HepG2 (cell line): ENCODE results near the gene SOX12. TPM values are rescaled to one million over a fixed set of nuclear protein-coding genes. Genes with fewer than 3 reads are reported as not detected.

Source experiments
- CHD4 ChIP-seq: fragments of 200-600 bp; sonication (generic); IDR thresholded peaks from 2 replicates; pipeline ENCODE4 v1.7.0; 2017; ENCODE audit warnings: mild to moderate bottlenecking, low read length, borderline replicate concordance
- FIP1L1 ChIP-seq: fragments of 200-400 bp; formaldehyde crosslinking; IDR thresholded peaks from 2 replicates; pipeline ENCODE4 v1.6.1; 2018; ENCODE audit warnings: low read depth, mild to moderate bottlenecking, low read length, moderate library complexity, borderline replicate concordance; ENCODE audit not compliant: insufficient read depth
- KLF15 ChIP-seq: sonication (generic); formaldehyde crosslinking; IDR thresholded peaks from 2 replicates; pipeline ENCODE4 v1.8.1; 2023; ENCODE audit warnings: borderline replicate concordance, mild to moderate bottlenecking, inconsistent platforms, missing genetic modification reagents, mixed read lengths
- POGZ ChIP-seq: sonication (generic); formaldehyde crosslinking; IDR thresholded peaks from 2 replicates; pipeline ENCODE4 v1.4.0; 2020; ENCODE audit warnings: mild to moderate bottlenecking, missing genetic modification reagents
- RELA ChIP-seq: sonication (generic); formaldehyde crosslinking; IDR thresholded peaks from 2 replicates; pipeline ENCODE4 v1.4.0; 2020; ENCODE audit warnings: missing genetic modification reagents
- SALL2 ChIP-seq: sonication (generic); formaldehyde crosslinking; IDR thresholded peaks from 2 replicates; pipeline ENCODE4 v1.8.1; 2023; ENCODE audit warnings: mild to moderate bottlenecking, missing genetic modification reagents, inconsistent platforms
- SRSF9 ChIP-seq: fragments of 200-400 bp; formaldehyde crosslinking; IDR thresholded peaks from 2 replicates; pipeline ENCODE4 v1.6.1; 2018; ENCODE audit warnings: borderline replicate concordance, mild to moderate bottlenecking, low read depth, low read length; ENCODE audit not compliant: insufficient read depth, poor library complexity, severe bottlenecking
- TEAD3 ChIP-seq: optimal IDR thresholded peaks from 2 replicates; pipeline ENCODE3; 2016; ENCODE audit warnings: borderline replicate concordance
- ZBTB7A ChIP-seq: sonication (generic); formaldehyde crosslinking; IDR thresholded peaks from 2 replicates; pipeline ENCODE4 v1.8.0; 2022; ENCODE audit warnings: mild to moderate bottlenecking, missing genetic modification reagents
- ZEB1 ChIP-seq: IDR thresholded peaks from 2 replicates; pipeline ENCODE4 v1.6.1; 2012; ENCODE audit warnings: mild to moderate bottlenecking, low read depth, inconsistent platforms; ENCODE audit not compliant: insufficient replicate concordance
- ZFP36 ChIP-seq: fragments of 150-350 bp; IDR thresholded peaks from 2 replicates; pipeline ENCODE4 v1.6.1; 2018; ENCODE audit warnings: borderline replicate concordance, low read length, low read depth; ENCODE audit not compliant: partially characterized antibody
- ZNF143 ChIP-seq: sonication (generic); formaldehyde crosslinking; IDR thresholded peaks from 2 replicates; pipeline ENCODE4 v1.4.0; 2020; ENCODE audit warnings: missing genetic modification reagents
- ZNF253 ChIP-seq: sonication (generic); formaldehyde crosslinking; IDR thresholded peaks from 2 replicates; pipeline ENCODE4 v1.8.0; 2022; ENCODE audit warnings: mild to moderate bottlenecking, missing genetic modification reagents, borderline replicate concordance
- ZNF317 ChIP-seq: sonication (generic); formaldehyde crosslinking; IDR thresholded peaks from 2 replicates; pipeline ENCODE4 v1.5.0; 2020; ENCODE audit warnings: mild to moderate bottlenecking, missing genetic modification reagents
- ZNF543 ChIP-seq: sonication (generic); formaldehyde crosslinking; IDR thresholded peaks from 2 replicates; pipeline ENCODE4 v1.4.0; 2020; ENCODE audit warnings: mild to moderate bottlenecking, missing genetic modification reagents
- ZNF709 ChIP-seq: sonication (generic); formaldehyde crosslinking; IDR thresholded peaks from 2 replicates; pipeline ENCODE4 v1.5.0; 2020; ENCODE audit warnings: mild to moderate bottlenecking, missing genetic modification reagents
- ZNF879 ChIP-seq: sonication (generic); formaldehyde crosslinking; IDR thresholded peaks from 2 replicates; pipeline ENCODE4 v1.8.1; 2023; ENCODE audit warnings: missing genetic modification reagents
- polyA plus RNA-seq, 8 experiments: library from polyadenylated mRNA; depleted of rRNA in 3 of 8; stranded (reverse) in 7 of 8; unstranded in 1 of 8; fragments of >200 nt; fragmentation: Illumina TruSeq in 4 of 8; extraction: Trizol in 4 of 8; gene quantifications; 2 replicates each; pipeline versions ENCODE4 v1.2.1 to v1.2.3, GENCODE V29; 2011 to 2016; ENCODE audit warnings: low read depth in 4 of 8, missing spikeins in 1 of 8, mixed read lengths in 1 of 8; ENCODE audit not compliant: insufficient read depth in 1 of 8
- total RNA-seq, 5 experiments: library from RNA; depleted of rRNA; stranded (reverse); fragments of >200 nt; fragmentation: Illumina TruSeq; extraction: Trizol; gene quantifications; 2 replicates each; pipeline ENCODE4 v1.2.3, GENCODE V29; 2016; ENCODE audit warnings: low read depth in 1 of 5
- TF ChIP-seq, protein P1 (sequence below): sonication (generic); formaldehyde crosslinking; IDR thresholded peaks from 2 replicates; pipeline ENCODE4 v1.5.1; 2020; ENCODE audit warnings: mild to moderate bottlenecking, missing genetic modification reagents
- TF ChIP-seq, protein P2 (sequence below): sonication (generic); formaldehyde crosslinking; IDR thresholded peaks from 2 replicates; pipeline ENCODE4 v1.8.0; 2022; ENCODE audit warnings: missing genetic modification reagents, mild to moderate bottlenecking, borderline replicate concordance
- TF ChIP-seq, protein P3 (sequence below): sonication (generic); formaldehyde crosslinking; conservative IDR thresholded peaks from 2 replicates; pipeline ENCODE4 v1.8.0; 2022; ENCODE audit warnings: low read depth, missing genetic modification reagents
- TF ChIP-seq, protein P4 (sequence below): IDR thresholded peaks from 2 replicates; pipeline ENCODE4 v1.6.1; 2016; ENCODE audit warnings: low read depth

SOX12 gene
- total and polyA plus RNA-seq, 2 of the 13 experiments (the other 11 are each of a cell fraction or from before 2014, with no cell fraction given): 10.0 to 18.7 TPM

DNA sequence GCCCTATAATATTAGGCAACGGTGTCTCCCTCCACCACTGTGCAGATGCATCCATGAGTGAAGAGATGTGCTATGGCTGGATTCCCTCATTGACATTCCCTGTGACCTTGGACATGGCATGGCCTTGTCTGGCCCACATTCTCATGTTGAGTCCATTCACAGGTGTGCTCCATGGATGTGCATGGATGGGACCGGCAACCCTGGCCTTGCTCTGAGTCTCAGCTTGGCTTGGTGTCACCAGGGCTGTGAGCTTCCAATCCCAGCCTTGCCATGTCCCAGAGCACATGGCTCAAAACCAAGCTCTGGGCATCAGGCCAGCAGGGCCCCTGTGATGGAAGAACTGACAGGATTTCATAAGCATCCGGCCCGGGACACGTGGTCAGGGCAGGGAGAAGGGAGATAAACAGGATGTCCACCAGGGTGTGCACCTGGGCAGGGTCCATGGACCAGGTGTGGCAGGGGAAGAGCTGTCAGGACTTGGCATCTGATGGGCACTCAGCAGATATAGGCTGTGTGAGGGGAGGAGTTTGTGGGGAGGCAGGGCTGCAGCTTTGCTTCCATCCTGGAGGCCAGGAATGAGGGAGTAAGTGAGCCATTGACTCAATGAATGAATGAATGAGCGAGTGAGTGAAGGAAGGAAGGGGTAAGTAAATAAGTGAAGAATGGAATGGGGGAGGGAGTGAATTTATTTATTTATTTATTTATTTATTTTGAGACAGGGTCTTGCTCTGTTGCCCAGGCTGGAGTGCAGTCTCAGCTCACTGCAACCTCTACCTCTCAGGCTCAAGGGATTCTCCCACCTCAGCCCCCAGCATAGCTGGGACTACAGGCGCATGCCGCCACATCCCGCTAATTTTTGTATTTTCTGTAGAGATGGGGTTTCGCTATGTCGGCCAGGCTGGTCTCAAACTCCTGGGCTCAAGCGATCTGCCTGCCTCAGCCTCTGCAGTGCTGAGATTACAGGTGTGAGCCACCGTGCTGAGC lies 37.2 kb downstream of the SOX12 start (continued):
- TF ChIP-seq, protein P1, sequence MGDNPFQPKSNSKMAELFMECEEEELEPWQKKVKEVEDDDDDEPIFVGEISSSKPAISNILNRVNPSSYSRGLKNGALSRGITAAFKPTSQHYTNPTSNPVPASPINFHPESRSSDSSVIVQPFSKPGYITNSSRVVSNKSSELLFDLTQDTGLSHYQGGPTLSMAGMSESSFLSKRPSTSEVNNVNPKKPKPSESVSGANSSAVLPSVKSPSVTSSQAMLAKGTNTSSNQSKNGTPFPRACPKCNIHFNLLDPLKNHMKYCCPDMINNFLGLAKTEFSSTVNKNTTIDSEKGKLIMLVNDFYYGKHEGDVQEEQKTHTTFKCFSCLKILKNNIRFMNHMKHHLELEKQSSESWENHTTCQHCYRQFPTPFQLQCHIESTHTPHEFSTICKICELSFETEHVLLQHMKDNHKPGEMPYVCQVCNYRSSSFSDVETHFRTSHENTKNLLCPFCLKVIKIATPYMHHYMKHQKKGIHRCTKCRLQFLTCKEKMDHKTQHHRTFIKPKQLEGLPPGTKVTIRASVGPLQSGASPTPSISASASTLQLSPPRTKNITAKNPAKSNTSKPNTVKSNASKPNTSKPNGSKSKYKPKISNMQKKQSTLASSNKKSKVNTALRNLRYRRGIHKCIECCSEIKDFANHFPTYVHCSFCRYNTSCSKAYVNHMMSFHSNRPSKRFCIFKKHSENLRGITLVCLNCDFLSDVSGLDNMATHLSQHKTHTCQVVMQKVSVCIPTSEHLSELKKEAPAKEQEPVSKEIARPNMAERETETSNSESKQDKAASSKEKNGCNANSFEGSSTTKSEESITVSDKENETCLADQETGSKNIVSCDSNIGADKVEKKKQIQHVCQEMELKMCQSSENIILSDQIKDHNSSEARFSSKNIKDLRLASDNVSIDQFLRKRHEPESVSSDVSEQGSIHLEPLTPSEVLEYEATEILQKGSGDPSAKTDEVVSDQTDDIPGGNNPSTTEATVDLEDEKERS (CRISPR knock-in tag): peak; percentile 98
- TF ChIP-seq ZEB1 (peak; percentile 88), ZFP36 (no peak), ZNF709 (no peak), ZNF879 (peak; percentile 99), ZNF543 (CRISPR knock-in tag) (peak; percentile 98), RELA (peak; percentile 95), POGZ (peak; percentile 98), ZNF253 (CRISPR knock-in tag) (peak; percentile 88; the same call in 1 of the 2 replicates), SALL2 (CRISPR knock-in tag) (peak; percentile 95), ZNF143 (CRISPR knock-in tag) (peak; percentile 65; the same call in 1 of the 2 replicates), KLF15 (CRISPR knock-in tag) (no peak; the same call in 1 of the 2 replicates), FIP1L1 (no peak), TEAD3 (CRISPR knock-in tag) (peak; percentile 93), SRSF9 (no peak), ZBTB7A (peak; percentile 94; the same call in 1 of the 2 replicates), CHD4 (peak; percentile 80; the same call in 1 of the 2 replicates), ZNF317 (CRISPR knock-in tag) (peak; percentile 90)
- TF ChIP-seq, protein P2, sequence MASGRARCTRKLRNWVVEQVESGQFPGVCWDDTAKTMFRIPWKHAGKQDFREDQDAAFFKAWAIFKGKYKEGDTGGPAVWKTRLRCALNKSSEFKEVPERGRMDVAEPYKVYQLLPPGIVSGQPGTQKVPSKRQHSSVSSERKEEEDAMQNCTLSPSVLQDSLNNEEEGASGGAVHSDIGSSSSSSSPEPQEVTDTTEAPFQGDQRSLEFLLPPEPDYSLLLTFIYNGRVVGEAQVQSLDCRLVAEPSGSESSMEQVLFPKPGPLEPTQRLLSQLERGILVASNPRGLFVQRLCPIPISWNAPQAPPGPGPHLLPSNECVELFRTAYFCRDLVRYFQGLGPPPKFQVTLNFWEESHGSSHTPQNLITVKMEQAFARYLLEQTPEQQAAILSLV (CRISPR knock-in tag): peak; percentile 97
- TF ChIP-seq, protein P3, sequence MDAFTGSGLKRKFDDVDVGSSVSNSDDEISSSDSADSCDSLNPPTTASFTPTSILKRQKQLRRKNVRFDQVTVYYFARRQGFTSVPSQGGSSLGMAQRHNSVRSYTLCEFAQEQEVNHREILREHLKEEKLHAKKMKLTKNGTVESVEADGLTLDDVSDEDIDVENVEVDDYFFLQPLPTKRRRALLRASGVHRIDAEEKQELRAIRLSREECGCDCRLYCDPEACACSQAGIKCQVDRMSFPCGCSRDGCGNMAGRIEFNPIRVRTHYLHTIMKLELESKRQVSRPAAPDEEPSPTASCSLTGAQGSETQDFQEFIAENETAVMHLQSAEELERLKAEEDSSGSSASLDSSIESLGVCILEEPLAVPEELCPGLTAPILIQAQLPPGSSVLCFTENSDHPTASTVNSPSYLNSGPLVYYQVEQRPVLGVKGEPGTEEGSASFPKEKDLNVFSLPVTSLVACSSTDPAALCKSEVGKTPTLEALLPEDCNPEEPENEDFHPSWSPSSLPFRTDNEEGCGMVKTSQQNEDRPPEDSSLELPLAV (CRISPR knock-in tag): no peak
- TF ChIP-seq, protein P4, sequence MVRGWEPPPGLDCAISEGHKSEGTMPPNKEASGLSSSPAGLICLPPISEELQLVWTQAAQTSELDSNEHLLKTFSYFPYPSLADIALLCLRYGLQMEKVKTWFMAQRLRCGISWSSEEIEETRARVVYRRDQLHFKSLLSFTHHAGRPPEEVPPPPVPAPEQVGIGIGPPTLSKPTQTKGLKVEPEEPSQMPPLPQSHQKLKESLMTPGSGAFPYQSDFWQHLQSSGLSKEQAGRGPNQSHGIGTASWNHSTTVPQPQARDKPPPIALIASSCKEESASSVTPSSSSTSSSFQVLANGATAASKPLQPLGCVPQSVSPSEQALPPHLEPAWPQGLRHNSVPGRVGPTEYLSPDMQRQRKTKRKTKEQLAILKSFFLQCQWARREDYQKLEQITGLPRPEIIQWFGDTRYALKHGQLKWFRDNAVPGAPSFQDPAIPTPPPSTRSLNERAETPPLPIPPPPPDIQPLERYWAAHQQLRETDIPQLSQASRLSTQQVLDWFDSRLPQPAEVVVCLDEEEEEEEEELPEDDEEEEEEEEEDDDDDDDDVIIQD (CRISPR knock-in tag): peak; percentile 99
